Stimulated activated CD8-positive, alpha-beta memory T cell treated with anti-CD3 and anti-CD28 coated beads, Interleukin-2, amount 100 ng/mL, for 48 hours (primary cell): ENCODE measurements around the gene FMNL3.
"Not testable (repeated sequence)": the region's sequence is repeated elsewhere in the genome, so short reads cannot be mapped to it uniquely, and the experiment has no call there.

Experiments
- DNase-seq, 2 donors: peaks; one replicate each; pipeline ENCODE4 v3.0.0-alpha.2; 2020; ENCODE audit warnings: low read depth in 2 of 2

The FMNL3 gene, protein sequence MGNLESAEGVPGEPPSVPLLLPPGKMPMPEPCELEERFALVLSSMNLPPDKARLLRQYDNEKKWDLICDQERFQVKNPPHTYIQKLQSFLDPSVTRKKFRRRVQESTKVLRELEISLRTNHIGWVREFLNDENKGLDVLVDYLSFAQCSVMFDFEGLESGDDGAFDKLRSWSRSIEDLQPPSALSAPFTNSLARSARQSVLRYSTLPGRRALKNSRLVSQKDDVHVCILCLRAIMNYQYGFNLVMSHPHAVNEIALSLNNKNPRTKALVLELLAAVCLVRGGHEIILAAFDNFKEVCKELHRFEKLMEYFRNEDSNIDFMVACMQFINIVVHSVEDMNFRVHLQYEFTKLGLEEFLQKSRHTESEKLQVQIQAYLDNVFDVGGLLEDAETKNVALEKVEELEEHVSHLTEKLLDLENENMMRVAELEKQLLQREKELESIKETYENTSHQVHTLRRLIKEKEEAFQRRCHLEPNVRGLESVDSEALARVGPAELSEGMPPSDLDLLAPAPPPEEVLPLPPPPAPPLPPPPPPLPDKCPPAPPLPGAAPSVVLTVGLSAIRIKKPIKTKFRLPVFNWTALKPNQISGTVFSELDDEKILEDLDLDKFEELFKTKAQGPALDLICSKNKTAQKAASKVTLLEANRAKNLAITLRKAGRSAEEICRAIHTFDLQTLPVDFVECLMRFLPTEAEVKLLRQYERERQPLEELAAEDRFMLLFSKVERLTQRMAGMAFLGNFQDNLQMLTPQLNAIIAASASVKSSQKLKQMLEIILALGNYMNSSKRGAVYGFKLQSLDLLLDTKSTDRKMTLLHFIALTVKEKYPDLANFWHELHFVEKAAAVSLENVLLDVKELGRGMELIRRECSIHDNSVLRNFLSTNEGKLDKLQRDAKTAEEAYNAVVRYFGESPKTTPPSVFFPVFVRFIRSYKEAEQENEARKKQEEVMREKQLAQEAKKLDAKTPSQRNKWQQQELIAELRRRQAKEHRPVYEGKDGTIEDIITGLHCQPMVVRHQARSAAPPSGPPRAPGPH

DNA sequence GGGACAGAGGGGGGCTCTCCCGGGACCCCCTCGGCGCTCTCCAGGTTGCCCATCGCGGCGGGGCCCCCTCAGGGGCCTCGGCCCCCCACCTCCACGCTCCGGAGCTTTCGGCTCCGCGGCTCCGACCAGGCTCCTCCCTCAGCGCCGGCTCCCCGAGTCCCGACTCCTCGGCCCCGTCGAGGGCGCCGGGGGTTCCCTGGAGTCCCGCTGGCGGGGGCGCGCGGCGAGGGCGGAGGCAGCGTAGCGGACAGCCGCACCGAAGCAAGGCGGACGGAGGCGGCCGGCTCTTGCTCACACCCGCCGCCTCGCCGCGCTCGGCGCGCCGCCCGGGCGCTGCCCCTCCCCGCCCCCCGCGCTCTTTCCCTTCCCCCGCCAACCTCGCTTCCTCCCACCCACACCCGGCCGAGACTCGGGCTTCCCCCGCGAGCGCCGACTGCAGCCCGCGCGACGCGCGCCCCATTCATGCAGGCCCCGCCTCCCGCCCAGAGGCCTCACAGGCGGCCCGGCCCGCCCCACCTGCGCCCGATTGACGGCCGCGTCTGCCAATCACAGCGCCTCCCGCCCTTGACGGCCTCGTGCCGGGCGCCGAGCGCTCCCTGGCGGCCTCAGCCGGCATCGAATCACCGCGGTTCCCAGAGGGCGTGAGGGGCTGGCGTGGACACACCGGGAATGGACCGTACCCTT, at the start of gene FMNL3:
FMNL3 (minus strand) TSS at position 278 of the 684 bp plus-strand sequence; CDS start at position 53, 225 bp downstream.
- DNase-seq = peak; percentile 98

DNA sequence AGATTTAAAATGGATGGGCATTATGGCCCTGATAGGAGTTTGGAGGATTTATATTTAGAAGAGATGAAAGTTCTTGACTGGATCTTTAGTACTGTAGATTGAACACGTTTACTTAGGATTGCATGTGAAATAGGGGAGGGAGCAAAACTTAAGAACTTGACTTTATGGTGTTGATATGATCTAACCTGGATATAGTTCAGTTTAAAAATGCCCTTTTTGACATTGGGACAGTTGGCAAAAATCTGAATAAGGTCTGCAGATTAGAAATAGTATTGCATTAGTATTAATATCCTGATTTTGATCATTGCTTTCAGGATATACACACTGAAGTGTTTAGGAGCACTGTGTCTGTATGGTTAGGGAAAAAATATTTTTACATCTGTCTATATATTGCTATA, 43.8 kb upstream of the FMNL3 start:
- DNase-seq = no peak

DNA sequence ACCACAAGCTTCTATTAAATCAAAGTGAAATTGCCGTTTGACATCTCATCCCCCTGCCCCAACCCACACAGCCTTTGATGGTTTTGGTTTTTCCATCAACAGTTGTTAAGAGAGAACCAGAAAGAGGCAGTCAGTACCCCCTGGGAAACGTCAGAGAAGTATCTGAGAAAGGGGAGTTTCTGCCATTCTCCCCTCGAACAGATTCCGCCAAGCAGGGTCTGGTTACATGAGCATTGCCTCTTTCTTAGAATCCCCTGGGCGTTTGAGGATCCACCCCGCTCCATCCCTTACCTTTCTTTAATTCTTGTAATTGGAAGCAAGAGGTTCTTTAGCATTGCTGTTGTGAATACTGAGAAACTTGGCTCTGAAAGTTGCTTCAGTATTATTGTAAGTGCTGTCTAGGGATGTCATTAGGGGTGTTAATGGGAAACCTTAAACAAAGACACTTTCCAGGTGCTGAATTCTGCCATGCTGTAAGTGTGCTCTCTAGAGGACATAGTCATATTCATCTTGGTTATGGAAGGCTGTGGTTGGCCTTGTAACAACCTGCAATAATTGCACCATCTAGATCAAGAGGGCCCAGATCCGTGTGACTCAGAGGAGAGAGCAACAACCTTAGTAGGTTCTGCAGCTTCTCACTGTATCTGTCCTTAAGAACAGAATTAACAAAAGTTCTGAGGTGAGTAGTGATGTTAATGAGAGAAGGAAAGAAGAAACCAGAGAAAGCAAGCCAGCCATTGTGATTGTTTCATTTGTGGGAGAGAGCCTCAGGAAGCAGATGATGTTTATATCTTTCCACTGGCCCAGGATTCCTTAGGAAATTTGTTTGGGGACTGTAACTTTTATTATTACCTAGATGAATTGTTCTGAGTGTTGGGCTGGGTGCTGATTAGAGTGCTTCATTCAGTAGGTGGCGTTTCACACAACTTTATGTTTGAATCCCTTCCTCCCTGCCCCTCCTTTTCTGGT, 43.1 kb upstream of the FMNL3 start:
- peak in 1 of 2 donors; percentile 25 for DNase-seq

DNA sequence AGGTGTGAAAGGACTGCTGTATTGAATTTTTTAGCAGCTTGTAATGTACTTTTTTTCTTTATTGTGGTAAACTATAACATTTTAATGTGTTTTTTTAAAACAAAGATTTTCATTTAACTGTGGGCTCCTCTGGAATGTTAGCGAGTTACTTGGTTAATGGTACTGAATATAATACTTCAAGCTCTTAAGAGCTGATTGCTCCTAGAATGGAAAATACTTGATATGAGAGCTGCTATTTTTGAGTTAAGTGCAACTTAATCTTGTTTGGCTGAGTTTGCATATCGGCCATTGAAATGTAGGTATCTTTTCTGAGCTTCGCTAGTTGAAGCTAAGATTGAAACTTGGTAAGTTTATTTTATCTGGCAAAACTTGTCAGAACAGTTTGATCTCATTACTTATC, 41.6 kb upstream of the FMNL3 start:
- no peak for DNase-seq

DNA sequence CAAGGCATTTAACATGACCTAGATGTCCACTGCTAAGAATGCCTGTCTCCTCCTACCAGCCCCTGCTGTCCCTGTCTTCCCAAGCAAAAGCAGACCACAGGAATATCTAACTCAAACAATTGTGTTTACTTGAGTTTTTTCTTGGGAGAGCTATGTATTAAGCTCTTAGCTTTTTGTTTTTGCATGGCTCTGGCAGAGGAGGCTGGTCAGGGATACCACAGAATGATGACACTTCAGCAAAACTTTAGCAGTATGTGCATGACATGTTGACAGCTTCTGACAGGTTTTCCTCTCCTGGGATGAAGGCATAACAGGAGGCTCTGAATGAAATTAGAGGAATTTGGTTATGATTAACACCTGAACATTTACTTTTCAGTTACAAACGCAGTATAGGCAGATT, 41.1 kb upstream of the FMNL3 start:
- no peak for DNase-seq

DNA sequence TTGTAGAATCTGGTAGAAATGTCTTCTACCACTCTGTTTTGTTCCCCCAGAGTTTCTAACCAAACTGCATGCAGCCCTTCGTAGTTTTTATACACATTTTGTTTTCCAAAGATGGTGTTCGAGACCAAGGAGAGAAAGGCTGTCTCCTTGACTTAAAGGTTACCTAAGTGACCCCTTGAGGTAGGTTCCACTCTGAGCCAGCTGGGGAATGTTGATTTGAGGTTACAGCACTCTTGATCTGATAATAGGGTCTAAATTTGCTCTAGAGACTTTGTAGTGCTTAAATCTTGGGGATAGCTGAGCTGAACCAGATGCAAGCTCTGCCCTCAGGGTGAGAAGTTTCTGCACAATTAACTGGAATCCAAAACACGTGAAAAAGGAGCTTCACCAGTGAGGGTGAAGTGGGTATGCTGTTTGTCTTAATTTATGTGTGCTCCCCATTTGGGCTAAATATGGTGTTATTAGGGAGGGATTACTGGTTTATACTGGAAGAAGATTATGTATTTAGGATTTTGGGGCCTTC, 37.2 kb upstream of the FMNL3 start:
- no peak for DNase-seq

DNA sequence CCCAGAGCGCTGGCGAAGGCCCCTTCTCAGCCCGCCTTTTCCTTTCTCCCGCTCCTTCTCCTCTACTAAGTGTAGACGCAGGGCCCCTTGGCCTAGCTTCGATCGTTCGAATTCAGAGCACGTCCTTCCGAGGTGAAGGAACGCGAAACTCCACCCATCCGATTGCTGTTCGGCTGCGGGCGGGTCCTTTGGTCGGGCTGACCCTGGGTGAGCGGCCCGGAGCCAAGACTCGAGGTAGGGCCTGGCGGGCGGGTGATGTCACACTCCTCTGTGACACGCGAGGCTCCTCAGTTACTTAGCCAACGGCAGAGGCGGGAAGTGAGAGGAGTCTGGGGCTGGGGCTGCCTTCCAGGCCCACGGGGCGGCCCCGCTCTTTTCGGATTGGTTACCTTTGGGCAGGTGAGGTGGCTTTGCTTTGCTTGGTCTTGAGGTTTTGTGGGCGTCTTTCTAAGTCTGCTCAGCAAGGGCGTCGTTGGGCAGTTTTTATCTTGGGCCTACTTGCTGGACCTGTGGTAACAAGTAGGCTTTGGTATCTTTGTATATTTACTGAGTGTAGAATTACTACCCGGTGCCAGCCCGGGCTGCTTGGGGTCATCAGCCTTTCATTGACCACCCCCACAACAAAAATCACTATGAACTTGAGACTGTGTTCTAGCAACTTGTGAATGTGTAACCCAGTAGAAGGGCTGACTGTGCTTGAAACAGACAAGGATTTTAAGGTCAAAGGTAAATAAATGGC, 34.8 kb upstream of the FMNL3 start:
- peak; percentile 82 to 86 for DNase-seq

DNA sequence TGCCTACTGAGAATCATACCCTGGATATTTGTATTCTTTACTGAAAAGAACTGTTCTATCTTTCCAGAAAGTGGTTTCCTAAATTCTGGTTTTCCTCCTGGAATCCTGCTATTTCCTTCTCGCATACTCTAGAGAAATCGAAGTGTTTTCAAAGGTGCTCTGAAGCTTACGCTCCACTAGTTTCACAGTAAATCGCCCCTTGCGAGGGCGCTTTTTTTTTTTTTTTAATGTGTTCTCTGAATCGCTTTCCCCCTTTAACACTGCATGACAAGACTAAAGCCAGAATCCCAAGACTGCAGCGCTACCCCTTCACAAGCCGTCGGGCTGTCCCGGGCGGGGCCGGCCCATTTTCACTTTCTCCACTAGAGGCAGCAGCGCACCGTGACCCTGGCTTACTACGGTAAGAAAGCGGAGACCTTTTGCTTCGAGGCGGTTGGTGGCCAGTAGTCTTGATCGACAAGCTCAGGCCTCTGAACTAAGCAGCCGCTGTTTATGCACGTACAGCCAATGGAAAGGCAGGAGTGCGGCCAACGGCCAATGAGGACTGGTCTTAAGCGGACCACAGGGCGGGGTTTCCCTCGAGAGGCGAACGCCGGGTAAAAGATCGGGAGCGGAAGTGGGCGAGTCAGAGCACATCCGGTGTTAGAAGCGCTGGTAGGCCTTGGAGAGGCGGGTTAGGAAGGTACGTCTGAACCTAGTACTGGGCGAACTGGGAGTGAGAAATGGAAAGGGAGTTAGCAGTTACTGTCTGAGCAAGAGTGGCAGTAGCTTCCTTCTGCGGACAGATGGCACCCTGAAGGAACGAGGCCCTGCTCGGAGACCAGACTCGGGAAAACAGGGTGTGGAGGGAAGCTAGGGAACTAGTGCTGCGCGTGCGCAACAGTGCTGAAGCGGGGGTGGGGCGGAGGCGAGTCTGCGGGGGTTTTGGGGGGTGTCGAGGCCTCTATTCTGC, 34.0 kb upstream of the FMNL3 start, which contains the start of gene TMBIM6:
TMBIM6 (plus strand) TSS at position 628 of the 952 bp plus-strand sequence. CDS start 10,937 bp downstream, outside the sequence.
- peak; percentile 94 to 97 for DNase-seq

DNA sequence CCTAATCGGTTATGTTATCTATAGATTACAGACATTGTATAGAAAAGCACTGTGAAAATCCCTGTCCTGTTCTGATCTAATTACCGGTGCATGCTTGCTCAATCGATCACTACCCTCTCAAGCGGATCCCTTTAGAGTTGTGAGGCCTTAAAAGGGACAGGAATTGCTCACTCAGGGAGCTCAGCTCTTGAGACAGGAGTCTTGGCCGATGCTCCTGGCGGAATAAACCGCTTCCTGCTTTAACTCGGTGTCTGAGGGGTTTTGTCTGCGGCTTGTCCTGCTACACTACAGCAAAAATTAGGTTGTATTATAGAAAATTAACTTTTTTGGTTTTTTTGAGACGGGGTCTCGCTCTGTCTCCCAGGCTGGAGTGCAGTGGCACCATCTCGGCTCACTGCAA, 33.1 kb upstream of the FMNL3 start:
- DNase-seq = not testable (repeated sequence)

DNA sequence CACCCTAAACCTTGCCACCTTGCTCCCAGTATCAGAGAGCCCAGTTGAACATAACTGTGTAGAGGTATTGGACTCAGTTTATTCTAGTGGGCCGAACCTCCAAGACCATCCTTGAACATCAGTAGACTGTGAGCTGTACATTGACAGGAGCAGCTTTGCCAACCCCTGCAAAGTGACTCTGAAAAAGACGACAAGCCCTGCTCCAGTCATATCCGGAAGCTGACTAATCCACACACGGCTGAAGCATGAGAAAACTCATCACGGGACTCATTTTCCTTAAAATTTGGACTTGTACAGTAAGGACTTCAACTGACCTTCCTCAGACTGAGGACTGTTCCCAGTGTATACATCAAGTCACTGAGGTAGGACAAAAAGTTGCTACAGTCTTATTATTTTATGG, 31.5 kb upstream of the FMNL3 start:
- DNase-seq = not testable (repeated sequence)

DNA sequence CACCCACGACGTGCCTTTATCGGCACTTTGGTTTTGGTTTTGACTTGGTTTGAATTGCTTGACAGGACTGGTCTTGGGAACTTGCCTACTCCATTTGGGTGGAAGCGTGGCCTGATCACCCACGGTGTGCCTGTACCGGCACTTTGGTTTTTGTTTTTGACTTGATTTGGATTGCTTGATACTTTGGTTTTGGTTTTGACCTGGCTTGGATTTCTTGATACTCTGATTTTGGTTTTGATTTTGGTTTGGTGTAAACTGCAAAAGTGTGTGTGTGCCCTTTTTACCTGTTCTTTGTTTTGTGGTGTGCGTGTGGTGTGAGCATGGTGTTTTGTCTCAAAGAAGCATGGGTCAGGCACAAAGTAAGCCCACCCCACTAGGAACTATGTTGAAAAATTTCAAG, 27.7 kb upstream of the FMNL3 start:
- DNase-seq = not testable (repeated sequence)

DNA sequence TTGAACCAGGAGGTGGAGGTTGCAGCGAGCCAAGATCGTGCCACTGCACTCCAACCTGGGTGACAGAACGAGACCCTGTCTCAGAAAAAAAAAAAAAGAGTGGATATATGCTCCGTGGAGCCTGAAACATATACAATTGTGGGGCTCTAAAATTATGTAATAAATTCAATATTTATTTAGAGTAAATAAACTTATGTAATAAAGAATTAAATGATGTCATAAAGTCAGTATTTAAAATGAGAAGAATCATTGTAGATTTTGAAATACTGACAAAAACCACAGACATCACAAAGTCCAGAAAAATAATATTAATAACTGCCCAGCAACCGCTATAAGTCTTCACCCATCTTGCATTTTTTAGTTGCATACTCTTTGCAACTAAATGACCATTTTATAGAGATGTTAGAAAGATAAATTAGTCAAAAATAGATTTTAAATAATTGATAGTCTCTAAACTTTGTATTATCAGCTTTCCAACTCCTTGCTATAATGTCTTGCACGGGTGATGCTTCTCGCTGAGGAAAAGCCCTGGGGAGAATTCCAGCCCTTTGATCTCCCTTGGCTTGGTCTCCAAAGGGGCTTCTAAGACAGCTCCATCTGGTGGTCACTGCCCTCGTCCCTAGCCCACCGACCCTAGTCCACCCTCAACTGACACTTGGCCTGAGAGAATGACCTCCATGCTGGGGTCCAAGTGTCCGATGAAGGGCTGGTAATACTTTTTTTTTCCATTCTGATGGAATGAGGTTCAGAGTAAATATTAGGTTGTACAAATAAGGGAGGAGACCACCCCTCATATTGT, 26.2 kb upstream of the FMNL3 start:
- no peak for DNase-seq

DNA sequence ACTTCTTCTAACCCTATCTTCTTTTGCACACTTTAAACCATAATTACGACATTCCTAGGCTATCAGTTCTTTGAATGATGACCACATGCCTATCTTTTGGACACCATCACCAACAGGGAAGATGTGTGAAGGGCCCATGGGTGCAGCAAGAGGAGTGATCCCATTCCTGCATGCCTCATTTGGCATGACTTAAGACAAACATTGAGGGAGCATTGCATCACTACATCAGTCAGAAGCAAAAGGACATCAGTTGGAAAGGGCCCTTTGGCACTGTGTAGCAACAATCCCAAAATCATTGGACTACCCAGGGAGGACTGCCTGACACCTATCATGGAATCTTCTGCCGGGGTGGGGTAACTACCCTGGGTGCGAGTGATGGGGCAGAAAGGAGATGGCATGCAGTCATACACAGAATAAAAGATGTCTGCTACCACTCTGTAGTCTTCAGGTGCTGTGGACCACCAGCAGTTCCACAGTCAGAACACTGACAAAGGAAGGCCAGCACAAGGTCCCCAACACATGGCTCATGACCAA, 23.4 kb upstream of the FMNL3 start:
- no peak for DNase-seq

DNA sequence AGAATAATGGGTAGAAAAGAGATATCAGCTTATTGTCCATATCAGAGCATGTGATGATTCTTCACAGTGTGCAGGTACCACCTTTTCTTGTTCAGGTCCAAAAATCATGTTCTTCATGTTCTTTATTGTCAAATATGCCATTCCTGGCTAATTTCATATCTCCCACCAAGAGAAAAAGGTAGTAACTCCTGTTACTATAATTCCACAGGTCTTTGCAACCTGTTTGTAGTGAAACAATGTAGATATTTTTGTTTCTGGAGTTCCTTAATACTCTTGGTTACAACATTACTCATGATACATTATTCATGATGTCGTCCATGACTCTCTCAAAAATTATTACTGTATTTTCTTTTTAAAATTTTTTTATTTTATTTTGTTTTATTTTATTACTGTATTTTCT, 22.8 kb upstream of the FMNL3 start:
- no peak for DNase-seq

DNA sequence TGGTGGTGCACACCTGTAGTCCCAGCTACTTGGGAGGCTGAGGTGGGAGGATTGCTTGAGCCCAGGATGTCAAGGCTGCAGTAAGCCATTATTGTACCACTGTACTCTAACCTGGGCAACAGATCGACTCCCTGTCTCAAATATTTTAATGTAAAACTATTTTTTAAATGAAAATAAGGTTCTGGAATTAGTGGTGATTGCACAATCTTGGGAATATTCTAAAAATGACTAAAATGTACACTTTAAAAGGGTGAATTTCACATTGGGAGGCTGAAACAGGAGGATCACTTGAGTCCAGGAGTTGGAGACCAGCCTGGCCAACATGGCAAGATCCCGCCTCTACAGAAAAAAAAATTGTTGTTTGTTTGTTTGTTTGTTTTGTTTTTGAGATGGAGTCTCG, 21.2 kb upstream of the FMNL3 start:
- DNase-seq = no peak

DNA sequence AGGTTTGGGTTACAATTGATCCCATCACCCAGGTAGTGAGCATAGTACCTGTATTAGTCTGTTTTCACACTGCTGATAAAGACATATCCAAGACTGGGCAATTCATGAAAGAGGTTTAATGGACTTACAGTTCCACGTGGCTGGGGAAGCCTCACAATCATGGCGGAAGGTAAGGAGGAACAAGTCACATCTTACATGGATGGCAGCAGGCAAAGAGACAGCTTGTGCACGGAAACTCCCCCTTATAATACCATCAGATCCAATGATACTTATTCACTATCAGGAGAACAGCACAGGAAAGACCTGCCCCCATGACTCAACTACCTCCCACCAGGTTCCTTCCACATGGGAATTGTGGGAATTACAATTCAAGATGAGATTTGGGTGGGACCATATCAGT, 14.2 kb upstream of the FMNL3 start:
- not testable (repeated sequence) for DNase-seq

DNA sequence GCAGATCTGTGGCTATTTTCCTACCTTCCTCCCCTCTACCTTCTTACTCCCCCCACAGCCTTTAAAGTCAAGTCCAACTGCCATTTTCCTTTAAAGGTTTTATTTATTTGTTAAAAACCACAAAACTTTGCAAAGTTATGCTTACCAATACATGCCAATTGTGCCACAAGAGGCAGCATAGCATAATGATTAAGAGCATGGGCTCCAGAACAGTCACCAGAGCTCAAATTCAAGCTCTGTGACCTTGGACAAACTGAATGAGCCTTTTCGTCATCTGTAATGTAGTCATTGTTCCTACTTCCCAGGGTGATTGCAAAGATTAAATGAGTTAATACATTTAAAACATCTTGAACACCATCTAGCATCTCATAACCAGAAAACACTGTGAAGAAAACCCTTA, 13.0 kb upstream of the FMNL3 start:
- no peak for DNase-seq
